OCI-LY7 (cell line): ENCODE results near the gene TMEM209.

Experiments used
- EZH2phosphoT487 ChIP-seq: fragments of 200-600 bp; sonication (generic); IDR thresholded peaks from 2 replicates; pipeline ENCODE4 v1.6.1; 2018; ENCODE audit warnings: low read depth, borderline replicate concordance, mild to moderate bottlenecking, mixed run types, antibody characterized with exemption, low read length, moderate library complexity, mixed read lengths
- TF ChIP-seq, protein P1 (sequence below): fragments of 200-600 bp; sonication (generic); conservative IDR thresholded peaks from 2 replicates; pipeline ENCODE4 v1.5.1; 2014; ENCODE audit warnings: mild to moderate bottlenecking, antibody characterized with exemption, low read length, moderate library complexity, mixed read lengths

DNA sequence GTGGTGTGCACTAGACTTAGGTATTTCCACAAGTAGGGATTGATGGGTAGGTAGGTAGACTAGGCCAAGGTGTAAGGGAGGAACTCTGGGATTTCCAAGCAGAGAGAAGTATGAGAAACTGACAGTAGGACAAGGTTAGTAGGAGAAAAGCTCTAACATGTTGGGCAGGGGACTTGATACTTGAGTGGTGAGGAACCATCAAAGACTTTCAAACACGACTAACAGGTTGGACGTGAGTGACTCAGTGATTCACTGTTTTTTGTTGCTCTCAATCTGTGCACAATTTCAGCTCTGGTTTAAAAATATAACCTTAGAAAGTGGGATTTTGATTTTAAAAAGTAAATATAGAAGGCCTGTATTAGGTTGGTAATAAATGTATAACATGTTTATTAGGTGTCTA is 90.4 kb downstream of the TMEM209 start:
- TF ChIP-seq, protein P1, sequence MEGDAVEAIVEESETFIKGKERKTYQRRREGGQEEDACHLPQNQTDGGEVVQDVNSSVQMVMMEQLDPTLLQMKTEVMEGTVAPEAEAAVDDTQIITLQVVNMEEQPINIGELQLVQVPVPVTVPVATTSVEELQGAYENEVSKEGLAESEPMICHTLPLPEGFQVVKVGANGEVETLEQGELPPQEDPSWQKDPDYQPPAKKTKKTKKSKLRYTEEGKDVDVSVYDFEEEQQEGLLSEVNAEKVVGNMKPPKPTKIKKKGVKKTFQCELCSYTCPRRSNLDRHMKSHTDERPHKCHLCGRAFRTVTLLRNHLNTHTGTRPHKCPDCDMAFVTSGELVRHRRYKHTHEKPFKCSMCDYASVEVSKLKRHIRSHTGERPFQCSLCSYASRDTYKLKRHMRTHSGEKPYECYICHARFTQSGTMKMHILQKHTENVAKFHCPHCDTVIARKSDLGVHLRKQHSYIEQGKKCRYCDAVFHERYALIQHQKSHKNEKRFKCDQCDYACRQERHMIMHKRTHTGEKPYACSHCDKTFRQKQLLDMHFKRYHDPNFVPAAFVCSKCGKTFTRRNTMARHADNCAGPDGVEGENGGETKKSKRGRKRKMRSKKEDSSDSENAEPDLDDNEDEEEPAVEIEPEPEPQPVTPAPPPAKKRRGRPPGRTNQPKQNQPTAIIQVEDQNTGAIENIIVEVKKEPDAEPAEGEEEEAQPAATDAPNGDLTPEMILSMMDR = no peak
- no peak for TF ChIP-seq EZH2phosphoT487
